Bronchial epithelial cell (primary cell): ENCODE data around the gene ST3GAL4. TPM values are rescaled to one million over a fixed set of nuclear protein-coding genes. Genes with fewer than 3 reads are reported as not detected.
A peak's percentile ranks its signal among the peaks of the same experiment; 100 is the strongest.
"Not testable (repeated sequence)": the region's sequence is repeated elsewhere in the genome, so short reads cannot be mapped to it uniquely, and the experiment has no call there.

ENCODE experiments used
- DNase-seq: peaks from one replicate; pipeline ENCODE4 v3.0.0-alpha.2; 2010; ENCODE audit warnings: low read depth
- FAIRE-seq: peaks from 2 replicates; lab custom pipeline; 2011; peaks lifted over from hg19 to GRCh38; lab: Jason Lieb, UNC
- H3K27me3 ChIP-seq: 2 replicates; pipeline ENCODE4 v1.5.1; 2011; ENCODE audit warnings: low read length; ENCODE audit not compliant: control insufficient read depth, insufficient read depth
- H3K36me3 ChIP-seq: 2 replicates; pipeline ENCODE4 v1.5.1; 2011; ENCODE audit warnings: low read length; ENCODE audit not compliant: control insufficient read depth, insufficient read depth
- H3K4me3 ChIP-seq: 2 replicates; pipeline ENCODE4 v1.5.1; 2011; ENCODE audit warnings: mild to moderate bottlenecking, low read depth, low read length, control low read depth
- total RNA-seq: library from RNA; depleted of rRNA; stranded (reverse); fragments of >200 nt; gene quantifications from 2 replicates; pipeline ENCODE4 v1.2.1, GENCODE V29; 2014
- TF ChIP-seq, protein P1 (sequence below): IDR thresholded peaks from 2 replicates; pipeline ENCODE4 v1.5.1; 2011; ENCODE audit warnings: mild to moderate bottlenecking, moderate library complexity, low read length, control low read depth, inconsistent platforms; ENCODE audit not compliant: insufficient read depth, severe bottlenecking

ST3GAL4 gene
- total RNA-seq, 1 donor from 2014 or later = 12.4 TPM

- Histone ChIP-seq H3K4me3 (no peak overlapping the region), H3K36me3 (no peaks in the 10 kb centered on the region), H3K27me3 (no peaks in the 10 kb centered on the region)
- no peak for DNase-seq
- TF ChIP-seq, protein P1, sequence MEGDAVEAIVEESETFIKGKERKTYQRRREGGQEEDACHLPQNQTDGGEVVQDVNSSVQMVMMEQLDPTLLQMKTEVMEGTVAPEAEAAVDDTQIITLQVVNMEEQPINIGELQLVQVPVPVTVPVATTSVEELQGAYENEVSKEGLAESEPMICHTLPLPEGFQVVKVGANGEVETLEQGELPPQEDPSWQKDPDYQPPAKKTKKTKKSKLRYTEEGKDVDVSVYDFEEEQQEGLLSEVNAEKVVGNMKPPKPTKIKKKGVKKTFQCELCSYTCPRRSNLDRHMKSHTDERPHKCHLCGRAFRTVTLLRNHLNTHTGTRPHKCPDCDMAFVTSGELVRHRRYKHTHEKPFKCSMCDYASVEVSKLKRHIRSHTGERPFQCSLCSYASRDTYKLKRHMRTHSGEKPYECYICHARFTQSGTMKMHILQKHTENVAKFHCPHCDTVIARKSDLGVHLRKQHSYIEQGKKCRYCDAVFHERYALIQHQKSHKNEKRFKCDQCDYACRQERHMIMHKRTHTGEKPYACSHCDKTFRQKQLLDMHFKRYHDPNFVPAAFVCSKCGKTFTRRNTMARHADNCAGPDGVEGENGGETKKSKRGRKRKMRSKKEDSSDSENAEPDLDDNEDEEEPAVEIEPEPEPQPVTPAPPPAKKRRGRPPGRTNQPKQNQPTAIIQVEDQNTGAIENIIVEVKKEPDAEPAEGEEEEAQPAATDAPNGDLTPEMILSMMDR = no peak
- FAIRE-seq = no peak
Observed at GRCh38 chr11:126380909-126381308, 25.4 kb downstream of the ST3GAL4 start.

DNA sequence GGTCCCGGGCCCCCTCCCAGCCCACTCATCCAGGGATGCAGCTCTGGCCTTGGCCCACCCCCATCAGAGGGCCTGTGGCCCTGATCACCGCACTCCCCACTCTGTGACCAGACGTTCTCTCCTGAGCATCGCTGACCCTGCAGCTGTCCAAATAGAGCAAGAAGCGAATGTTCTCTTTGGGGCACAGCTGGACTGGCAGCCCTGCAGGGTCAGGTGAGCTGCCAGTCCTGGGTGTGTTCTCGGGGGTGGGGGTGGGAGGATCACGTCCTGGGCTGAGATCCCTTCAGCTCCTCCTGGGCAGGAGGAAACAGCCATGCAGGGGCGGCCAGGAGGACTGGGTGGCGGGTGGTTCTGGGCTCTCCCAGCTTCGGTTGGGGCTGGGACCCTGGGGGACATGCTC, 26.5 kb downstream of the ST3GAL4 start:
- H3K36me3 ChIP-seq, DNase-seq, H3K4me3 ChIP-seq, FAIRE-seq, H3K27me3 ChIP-seq: not testable (repeated sequence)

DNA sequence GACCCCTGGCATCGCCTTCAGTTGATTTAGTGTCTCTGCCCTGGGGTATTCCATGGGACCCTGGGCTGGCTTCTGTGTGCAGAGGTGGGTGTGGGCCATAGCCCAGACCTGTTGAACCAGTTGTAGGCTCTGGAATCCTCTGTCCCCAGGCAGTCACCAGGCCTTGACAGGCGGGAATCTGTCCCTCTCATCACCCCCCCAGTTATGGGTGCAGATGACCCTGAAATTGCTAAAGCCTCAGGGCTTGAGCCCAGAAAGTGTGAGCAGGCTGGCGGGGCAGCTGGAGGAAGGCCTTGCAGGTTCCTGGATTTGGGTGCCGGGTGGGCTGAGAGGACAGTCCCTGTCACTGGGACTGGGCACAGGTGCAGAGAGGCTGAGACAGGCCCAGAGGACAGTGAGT, 27.2 kb downstream of the ST3GAL4 start:
- H3K4me3 ChIP-seq, DNase-seq, H3K27me3 ChIP-seq, H3K36me3 ChIP-seq: not testable (repeated sequence)
- peak; percentile 97 for FAIRE-seq

DNA sequence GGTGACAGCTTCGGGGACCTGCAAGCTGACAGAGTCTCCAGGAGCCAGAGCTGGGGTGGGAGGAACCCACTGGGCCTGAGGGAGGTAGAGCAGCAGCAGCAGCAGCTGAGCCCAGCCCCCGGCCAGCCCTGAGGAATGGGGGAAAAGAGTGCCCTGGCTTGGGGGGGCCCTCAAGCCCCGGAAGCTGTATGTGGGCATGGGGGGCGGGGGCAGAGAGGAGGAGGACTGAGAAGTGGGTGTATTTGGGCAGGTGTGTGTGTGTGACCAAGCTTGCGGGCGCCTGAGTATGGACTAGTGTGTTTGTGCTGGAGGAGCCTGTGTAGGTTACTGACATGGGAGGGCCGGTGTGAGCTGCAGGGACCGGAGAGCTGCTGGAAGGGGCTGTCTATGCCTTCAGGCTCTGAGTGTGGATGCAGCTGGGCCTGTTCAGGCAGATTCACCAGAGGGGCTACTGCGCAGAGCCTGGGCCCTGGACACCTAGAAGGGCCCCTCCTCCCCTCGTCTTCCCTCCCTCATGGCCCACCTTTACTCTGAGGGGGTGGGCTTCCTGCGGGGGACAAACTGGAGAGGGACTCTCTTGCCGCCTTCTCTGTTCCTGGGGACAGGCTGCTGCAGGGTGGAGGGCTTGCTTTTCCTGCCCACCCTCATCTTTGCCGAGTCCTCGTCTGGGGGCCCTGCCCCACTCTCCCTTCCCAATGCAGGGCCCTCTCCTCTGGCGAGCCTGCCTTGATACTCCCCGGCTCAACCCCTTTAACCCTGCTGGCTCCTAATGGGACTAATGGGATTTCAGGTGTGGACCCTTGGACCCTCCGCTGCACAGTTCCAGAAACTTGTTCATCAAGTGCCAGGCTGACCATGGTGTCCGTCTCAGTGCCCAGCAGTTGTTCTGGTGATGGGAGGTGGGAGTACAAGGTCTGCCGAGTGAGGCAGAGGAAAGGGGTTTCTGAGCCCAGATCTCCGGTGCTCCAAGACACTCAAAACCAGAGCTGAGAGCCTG, 28.2 kb downstream of the ST3GAL4 start:
- Histone ChIP-seq H3K36me3 (no peaks in the 10 kb centered on the region), H3K27me3 (no peaks in the 10 kb centered on the region), H3K4me3 (no peak overlapping the region)
- DNase-seq (no peak), FAIRE-seq (no peak)
- TF ChIP-seq, protein P1 = no peak

DNA sequence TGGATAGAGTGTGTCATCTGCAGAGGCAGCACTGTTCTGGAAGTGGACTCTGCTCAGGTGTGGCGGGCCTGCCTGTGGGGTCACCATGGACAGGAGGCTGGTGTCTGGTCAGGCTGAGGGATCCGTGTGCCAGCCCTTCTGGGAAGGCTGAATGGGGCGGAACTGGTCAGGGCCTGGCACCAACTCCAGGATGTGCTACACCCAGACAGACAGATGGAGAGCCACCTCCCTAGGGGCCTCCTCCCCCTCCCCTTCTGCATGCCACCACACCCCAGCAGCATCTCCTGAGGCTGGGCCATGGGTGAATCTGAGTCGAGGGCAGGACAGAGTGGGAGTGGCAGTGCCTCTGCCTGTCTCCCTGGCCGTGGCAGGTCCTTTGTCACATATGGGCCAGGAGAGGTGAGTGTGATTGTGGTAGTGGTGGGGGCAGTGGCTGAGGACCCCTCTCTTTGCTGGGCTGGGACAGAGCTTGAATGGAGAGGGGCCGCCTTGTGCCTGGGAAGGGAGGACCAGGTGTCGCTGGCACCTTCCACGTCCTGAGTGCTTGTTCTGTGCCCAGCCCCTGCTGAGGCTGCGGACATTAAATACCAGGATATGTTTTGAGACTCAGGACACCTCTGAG, 29.1 kb downstream of the ST3GAL4 start:
- no peaks in the 10 kb centered on the region for H3K27me3 ChIP-seq

DNA sequence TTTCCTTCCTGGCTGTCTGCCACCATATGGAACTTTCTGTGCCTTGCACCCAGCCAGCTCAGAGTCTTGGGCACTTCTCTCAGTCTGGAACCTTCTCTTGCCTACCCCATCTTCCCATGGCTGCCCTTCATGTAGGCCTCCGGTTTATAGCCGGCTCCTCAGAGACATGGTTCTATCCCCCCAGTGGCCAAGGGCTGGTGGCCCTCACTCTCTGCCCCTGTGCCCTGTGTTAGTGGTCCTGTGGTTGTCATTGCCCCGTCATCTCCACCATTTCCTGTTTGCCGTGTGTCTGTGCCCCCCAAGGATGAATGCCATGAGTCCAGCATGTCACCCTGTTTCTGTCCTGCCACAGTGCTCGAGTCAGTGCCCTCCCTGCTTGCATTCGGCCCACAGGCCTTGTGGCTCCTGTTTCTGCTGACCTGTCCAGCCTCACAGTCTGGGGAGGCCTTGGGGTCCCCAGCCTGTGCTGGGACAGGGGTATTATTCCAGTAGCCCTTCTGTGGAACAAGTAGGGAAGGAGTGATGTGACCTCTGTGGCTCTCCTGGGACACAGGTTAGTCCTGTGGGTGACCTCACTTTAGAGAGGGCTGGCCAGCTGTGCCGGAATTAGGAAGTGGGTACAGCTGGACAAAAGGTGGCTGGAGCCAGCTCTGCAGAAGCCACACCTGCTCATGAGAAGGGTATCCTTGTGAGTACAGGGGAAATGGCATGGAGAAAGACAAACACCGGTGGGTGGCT, 30.7 kb downstream of the ST3GAL4 start:
- H3K4me3 ChIP-seq = no peak overlapping the region
- TF ChIP-seq, protein P1 = no peak
- DNase-seq = no peak
- H3K36me3 ChIP-seq = no peaks in the 10 kb centered on the region
- no peak for FAIRE-seq
- no peaks in the 10 kb centered on the region for H3K27me3 ChIP-seq

More for the DNA sequence above, 29.1 kb downstream of the ST3GAL4 start:
- TF ChIP-seq, protein P1 = no peak
- Histone ChIP-seq H3K4me3 (no peak overlapping the region), H3K36me3 (no peaks in the 10 kb centered on the region)
- DNase-seq (no peak), FAIRE-seq (no peak)

DNA sequence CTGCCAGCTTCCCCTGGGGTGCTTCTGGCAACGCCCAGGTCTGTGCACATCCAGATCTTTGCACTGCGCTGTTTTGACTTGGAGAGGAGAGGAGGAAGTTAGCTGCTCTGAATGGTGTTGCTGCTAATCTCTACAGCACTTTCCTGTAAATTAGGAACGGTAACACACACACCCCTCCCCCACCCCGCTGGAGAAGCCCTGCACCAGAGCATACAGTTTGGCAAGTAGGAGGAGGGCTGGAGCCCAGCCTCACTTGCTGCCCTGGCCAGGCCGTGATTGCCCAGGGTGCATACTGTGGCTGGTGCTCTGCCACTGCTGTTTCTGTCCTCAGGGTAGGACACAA, 31.2 kb downstream of the ST3GAL4 start:
- not testable (repeated sequence) for H3K36me3 ChIP-seq, H3K27me3 ChIP-seq, DNase-seq, H3K4me3 ChIP-seq
- peak; percentile 99 for FAIRE-seq
